ENCODE measurements around the gene SEC11A.

The SEC11A gene

GRCh38 chr15:84624359-84624758 lies 91.6 kb downstream of the SEC11A start:
- Histone ChIP-seq H3K4me1 (ENCODE audit: low read length) (no peaks in the 10 kb centered on the region), H4K20me1 (ENCODE audit: insufficient read depth, low read length) (no peaks in the 10 kb centered on the region), H3K27me3 (replicated peaks; ENCODE audit: insufficient read depth, low read length) (no peaks in the 10 kb centered on the region), H3K4me2 (ENCODE audit: low read depth, low read length) (no peak overlapping the region), H3F3A (ENCODE audit: insufficient read depth, low read length) (no peaks in the 10 kb centered on the region), H3K4me3 (ENCODE audit: low read length) (no peak overlapping the region), H3K9me2 (replicated peaks; ENCODE audit: insufficient read depth, low read length) (no peaks in the 10 kb centered on the region), H3K36me3 (replicated peaks; ENCODE audit: insufficient read depth, low read length) (no peaks in the 10 kb centered on the region; the same call in 1 of the 2 replicates), H2AFZ (ENCODE audit: low read length) (no peak overlapping the region), H3K27ac (ENCODE audit: low read length) (no peak overlapping the region), H3K79me2 (ENCODE audit: low read length) (no peaks in the 10 kb centered on the region), H3K9ac (ENCODE audit: low read length) (no peak overlapping the region), H3K9me3 (replicated peaks; ENCODE audit: insufficient read depth, low read length) (no peaks in the 10 kb centered on the region)
- no peak for TF ChIP-seq EZH2 (optimal IDR thresholded peaks at IDR 0.05; ENCODE audit: low read depth, low read length)
- no peak for TF ChIP-seq CTCF (IDR thresholded peaks at IDR 0.05; ENCODE audit: low read length)
- no peak for TF ChIP-seq EZH2phosphoT487 (IDR thresholded peaks at IDR 0.05; ENCODE audit: low read length)
- no peak for DNase-seq

- H3K27me3 ChIP-seq (replicated peaks; ENCODE audit: insufficient read depth, low read length), result no peaks in the 10 kb centered on the region
- no peaks in the 10 kb centered on the region; the same call in 1 of the 2 replicates for H3K36me3 ChIP-seq (replicated peaks; ENCODE audit: insufficient read depth, low read length)
- no peak overlapping the region for H3K4me3 ChIP-seq (ENCODE audit: low read length)
- no peaks in the 10 kb centered on the region for H4K20me1 ChIP-seq (ENCODE audit: insufficient read depth, low read length)
- no peaks in the 10 kb centered on the region for H3K9me3 ChIP-seq (replicated peaks; ENCODE audit: insufficient read depth, low read length)
- H3K9ac ChIP-seq (ENCODE audit: low read length), result no peak overlapping the region
- no peak overlapping the region for H2AFZ ChIP-seq (ENCODE audit: low read length)
- H3K4me1 ChIP-seq (ENCODE audit: low read length), result no peaks in the 10 kb centered on the region
- no peak for DNase-seq
- H3K4me2 ChIP-seq (ENCODE audit: low read depth, low read length), result no peak overlapping the region
- no peaks in the 10 kb centered on the region for H3K9me2 ChIP-seq (replicated peaks; ENCODE audit: insufficient read depth, low read length)
- no peak overlapping the region for H3K27ac ChIP-seq (ENCODE audit: low read length)
- H3K79me2 ChIP-seq (ENCODE audit: low read length), result no peaks in the 10 kb centered on the region
- no peaks in the 10 kb centered on the region for H3F3A ChIP-seq (ENCODE audit: insufficient read depth, low read length)
- TF ChIP-seq EZH2 (optimal IDR thresholded peaks at IDR 0.05; ENCODE audit: low read depth, low read length), result no peak
- no peak for TF ChIP-seq EZH2phosphoT487 (IDR thresholded peaks at IDR 0.05; ENCODE audit: low read length)
- TF ChIP-seq CTCF (IDR thresholded peaks at IDR 0.05; ENCODE audit: low read length), result no peak
Observed at GRCh38 chr15:84621358-84621979, 94.5 kb downstream of the SEC11A start.

GRCh38 chr15:84620626-84621025 lies 95.3 kb downstream of the SEC11A start:
- Histone ChIP-seq H2AFZ (ENCODE audit: low read length) (no peak overlapping the region), H3K27ac (ENCODE audit: low read length) (no peak overlapping the region), H3K9me3 (replicated peaks; ENCODE audit: insufficient read depth, low read length) (no peaks in the 10 kb centered on the region), H3K4me1 (ENCODE audit: low read length) (no peaks in the 10 kb centered on the region), H3K36me3 (replicated peaks; ENCODE audit: insufficient read depth, low read length) (no peaks in the 10 kb centered on the region; the same call in 1 of the 2 replicates), H3K4me3 (ENCODE audit: low read length) (no peak overlapping the region), H3K79me2 (ENCODE audit: low read length) (no peaks in the 10 kb centered on the region), H4K20me1 (ENCODE audit: insufficient read depth, low read length) (no peaks in the 10 kb centered on the region), H3K4me2 (ENCODE audit: low read depth, low read length) (no peak overlapping the region), H3F3A (ENCODE audit: insufficient read depth, low read length) (no peaks in the 10 kb centered on the region), H3K9me2 (replicated peaks; ENCODE audit: insufficient read depth, low read length) (no peaks in the 10 kb centered on the region), H3K9ac (ENCODE audit: low read length) (no peak overlapping the region), H3K27me3 (replicated peaks; ENCODE audit: insufficient read depth, low read length) (no peaks in the 10 kb centered on the region)
- no peak for DNase-seq
- TF ChIP-seq EZH2 (optimal IDR thresholded peaks at IDR 0.05; ENCODE audit: low read depth, low read length), result no peak
- no peak for TF ChIP-seq EZH2phosphoT487 (IDR thresholded peaks at IDR 0.05; ENCODE audit: low read length)
- no peak for TF ChIP-seq CTCF (IDR thresholded peaks at IDR 0.05; ENCODE audit: low read length)

All from MM.1S (cell line).